SK-N-SH (cell line): ENCODE measurements around the gene PTPMT1. TPM values are rescaled to one million over a fixed set of nuclear protein-coding genes. Genes with fewer than 3 reads are reported as not detected.

ENCODE experiments used
- CTCF ChIA-PET: fragments of 300-600, 350-600 bp; formaldehyde crosslinking; extraction: SDS; loops from one replicate; lab custom pipeline; 2021; lab: Yijun Ruan, JAX
- POLR2A ChIA-PET: fragments of 350-600 bp; sonication (Branson Sonifier 250); formaldehyde crosslinking; extraction: SDS; loops from one replicate; lab custom pipeline; 2020; ENCODE audit warnings: antibody characterized with exemption, inconsistent platforms; lab: Yijun Ruan, JAX
- DNase-seq: peaks from one replicate; pipeline ENCODE4 v3.0.0; 2012
- H2AFZ ChIP-seq: fragments of 200-600 bp; sonication (generic); 2 replicates; pipeline ENCODE4 v1.8.1; 2016; ENCODE audit warnings: antibody characterized with exemption, mild to moderate bottlenecking, low read depth
- H3F3A ChIP-seq: fragments of 200-600 bp; sonication (generic); replicated peaks from 2 replicates; pipeline ENCODE3; 2016; ENCODE audit warnings: antibody characterized with exemption, mild to moderate bottlenecking; ENCODE audit not compliant: insufficient read depth
- H3K27ac ChIP-seq, 2 experiments: fragments of 200-500 bp in 1 of 2; fragments of 200-600 bp in 1 of 2; sonication (Bioruptor generic) in 1 of 2; sonication (generic), shearing (Covaris generic) in 1 of 2; 2 replicates each; pipeline versions ENCODE4 v1.5.1 to v1.6.1; 2014 to 2016; ENCODE audit warnings: low read depth in 2 of 2, inconsistent platforms in 1 of 2, low read length in 1 of 2, mild to moderate bottlenecking in 1 of 2, mixed read lengths in 1 of 2
- H3K27me3 ChIP-seq: fragments of 200-600 bp; sonication (generic), shearing (Covaris generic); 2 replicates; pipeline ENCODE4 v1.6.1; 2016; ENCODE audit warnings: mixed run types; ENCODE audit not compliant: insufficient read depth
- H3K36me3 ChIP-seq, 2 experiments: fragments of 200-500 bp in 1 of 2; fragments of 200-600 bp in 1 of 2; sonication (Bioruptor generic) in 1 of 2; sonication (generic) in 1 of 2; replicated peaks in 1 of 2; 2 replicates each; pipeline versions ENCODE3 to v1.5.1; 2014 to 2016; ENCODE audit warnings: low read length in 1 of 2, mild to moderate bottlenecking in 1 of 2; ENCODE audit not compliant: insufficient read depth in 2 of 2, control insufficient read depth in 1 of 2
- H3K4me1 ChIP-seq, 2 experiments: fragments of 200-500 bp in 1 of 2; fragments of 200-600 bp in 1 of 2; sonication (Bioruptor generic) in 1 of 2; sonication (generic), shearing (Covaris generic) in 1 of 2; 2 replicates each; pipeline versions ENCODE4 v1.5.1 to v1.6.1; 2014 to 2016; ENCODE audit warnings: low read depth in 1 of 2, low read length in 1 of 2, mixed run types in 1 of 2; ENCODE audit not compliant: insufficient read depth in 2 of 2, control insufficient read depth in 1 of 2
- H3K4me2 ChIP-seq: fragments of 200-600 bp; sonication (generic), shearing (Covaris generic); 2 replicates; pipeline ENCODE4 v1.6.1; 2017; ENCODE audit warnings: mixed run types
- H3K4me3 ChIP-seq, 2 experiments: fragments of 200-500 bp in 1 of 2; fragments of 200-600 bp in 1 of 2; sonication (Bioruptor generic) in 1 of 2; sonication (generic), shearing (Covaris generic) in 1 of 2; 2 replicates each; pipeline versions ENCODE4 v1.5.1 to v1.8.1; 2014 to 2016; ENCODE audit warnings: low read depth in 2 of 2, inconsistent platforms in 1 of 2, low read length in 1 of 2, mild to moderate bottlenecking in 1 of 2, mixed read lengths in 1 of 2, moderate library complexity in 1 of 2
- H3K79me2 ChIP-seq: fragments of 200-600 bp; sonication (generic); 2 replicates; pipeline ENCODE4 v1.8.1; 2017; ENCODE audit warnings: mild to moderate bottlenecking; ENCODE audit not compliant: insufficient read depth
- H3K9ac ChIP-seq: fragments of 200-600 bp; sonication (generic); 2 replicates; pipeline ENCODE4 v1.6.1; 2017; ENCODE audit warnings: mixed run types
- H3K9me2 ChIP-seq: fragments of 200-600 bp; sonication (generic); 2 replicates; pipeline ENCODE4 v1.6.1; 2017; ENCODE audit warnings: mixed run types
- H3K9me3 ChIP-seq: fragments of 200-600 bp; sonication (generic); 2 replicates; pipeline ENCODE4 v1.6.1; 2017; ENCODE audit warnings: mixed run types, mild to moderate bottlenecking, moderate library complexity
- H4K20me1 ChIP-seq: fragments of 200-600 bp; sonication (generic); 2 replicates; pipeline ENCODE4 v1.6.1; 2017; ENCODE audit warnings: mild to moderate bottlenecking, mixed run types; ENCODE audit not compliant: insufficient read depth
- CHD2 ChIP-seq: fragments of 150-350 bp; IDR thresholded peaks from 2 replicates; pipeline ENCODE4 v1.6.1; 2018; ENCODE audit warnings: low read length; ENCODE audit not compliant: partially characterized antibody
- CTCF ChIP-seq: fragments of 200-600 bp; sonication (generic); IDR thresholded peaks from 2 replicates; pipeline ENCODE4 v1.6.1; 2017; ENCODE audit warnings: antibody characterized with exemption, mild to moderate bottlenecking, moderate library complexity
- ELF1 ChIP-seq: IDR thresholded peaks from 2 replicates; pipeline ENCODE4 v1.4.0; 2012
- EP300 ChIP-seq, 2 experiments: IDR thresholded peaks; 2 replicates each; pipeline versions ENCODE4 v1.4.0 to v1.6.1; 2012; ENCODE audit warnings: borderline replicate concordance in 1 of 2, low read depth in 1 of 2, low read length in 1 of 2
- FOSL2 ChIP-seq: IDR thresholded peaks from 2 replicates; pipeline ENCODE4 v1.4.0; 2012; ENCODE audit warnings: low read depth, mild to moderate bottlenecking, moderate library complexity, borderline replicate concordance
- GABPA ChIP-seq: IDR thresholded peaks from 2 replicates; pipeline ENCODE4 v1.4.0; 2012; ENCODE audit warnings: low read depth, mild to moderate bottlenecking
- GATA2 ChIP-seq: sonication (generic); formaldehyde crosslinking; IDR thresholded peaks from 2 replicates; pipeline ENCODE4 v1.5.0; 2020; ENCODE audit warnings: mild to moderate bottlenecking, missing genetic modification reagents
- IRF3 ChIP-seq: fragments of 150-350 bp; IDR thresholded peaks from 2 replicates; pipeline ENCODE4 v1.6.1; 2016; ENCODE audit warnings: mild to moderate bottlenecking, low read depth, low read length
- JUND ChIP-seq: IDR thresholded peaks from 2 replicates; pipeline ENCODE4 v1.4.0; 2012
- MAX ChIP-seq: IDR thresholded peaks from 2 replicates; pipeline ENCODE4 v1.4.0; 2012; ENCODE audit warnings: low read depth
- MEF2A ChIP-seq: IDR thresholded peaks from 2 replicates; pipeline ENCODE4 v1.4.0; 2012; ENCODE audit warnings: low read depth, borderline replicate concordance
- MXI1 ChIP-seq: IDR thresholded peaks from 2 replicates; pipeline ENCODE4 v1.6.1; 2012; ENCODE audit warnings: mild to moderate bottlenecking, low read depth, low read length, improper control_type of control experiment
- NFIC ChIP-seq: IDR thresholded peaks from 2 replicates; pipeline ENCODE4 v1.4.0; 2012; ENCODE audit warnings: borderline replicate concordance
- POLR2AphosphoS5 ChIP-seq: IDR thresholded peaks from 2 replicates; pipeline ENCODE4 v1.6.1; 2012; ENCODE audit warnings: low read depth, low read length
- RCOR1 ChIP-seq: fragments of 150-350 bp; IDR thresholded peaks from 2 replicates; pipeline ENCODE4 v1.6.1; 2017; ENCODE audit warnings: antibody characterized with exemption, low read length
- REST ChIP-seq: IDR thresholded peaks from 2 replicates; pipeline ENCODE4 v1.6.1; 2012; ENCODE audit warnings: mild to moderate bottlenecking, low read depth, low read length, moderate library complexity
- RXRA ChIP-seq: IDR thresholded peaks from 2 replicates; pipeline ENCODE4 v1.4.0; 2012; ENCODE audit warnings: low read depth, mild to moderate bottlenecking, borderline replicate concordance
- SMC3 ChIP-seq: IDR thresholded peaks from 2 replicates; pipeline ENCODE4 v1.6.1; 2012; ENCODE audit warnings: low read depth, low read length, improper control_type of control experiment
- TAF1 ChIP-seq: IDR thresholded peaks from 2 replicates; pipeline ENCODE4 v1.6.1; 2012; ENCODE audit warnings: low read depth, mild to moderate bottlenecking, low read length, moderate library complexity, borderline replicate concordance
- TCF12 ChIP-seq: IDR thresholded peaks from 2 replicates; pipeline ENCODE4 v1.4.0; 2012
- USF1 ChIP-seq: IDR thresholded peaks from 2 replicates; pipeline ENCODE4 v1.4.0; 2012; ENCODE audit warnings: low read depth, borderline replicate concordance
- YY1 ChIP-seq: IDR thresholded peaks from 2 replicates; pipeline ENCODE4 v1.4.0; 2012; ENCODE audit warnings: low read depth, mild to moderate bottlenecking
- ZBTB33 ChIP-seq: IDR thresholded peaks from 2 replicates; pipeline ENCODE4 v1.4.0; 2012; ENCODE audit warnings: low read depth, borderline replicate concordance
- WGBS: methylation state at CpG from one replicate; pipeline ENCODE4 v1.1.6; 2017; ENCODE audit warnings: low lambda C conversion rate; 5-methylcytosine and 5-hydroxymethylcytosine counted together
- polyA plus RNA-seq, 3 experiments: library from polyadenylated mRNA; depleted of rRNA; stranded (reverse); fragments of >200 nt; gene quantifications; 2 replicates each; pipeline ENCODE4 v1.2.3, GENCODE V29; 2012

Gene PTPMT1
- 64.4 and 69.0 TPM in 2 replicates for polyA plus RNA-seq (2012; rRNA removed)
- polyA plus RNA-seq (2012; cell fraction: cytosol; rRNA removed), result 58.8 and 68.7 TPM in 2 replicates
- polyA plus RNA-seq (2012; cell fraction: nucleus; rRNA removed), result 29.0 and 31.1 TPM in 2 replicates

GRCh38 chr11:47565340-47566148, at the start of gene PTPMT1:
Gene PTPMT1, plus strand, starts transcription at chr11:47565599. Its CDS starts 24 bp downstream, at chr11:47565623.
- no peaks in the 10 kb centered on the region for H3K9me3 ChIP-seq
- peaks cover 59% of the 10 kb centered on the region for H3K79me2 ChIP-seq
- H3K4me3 ChIP-seq, result peak within 1 kb of the TSS; percentile 68 to 97
- peak; percentile 94 for DNase-seq
- H3F3A ChIP-seq, result no peaks in the 10 kb centered on the region
- H4K20me1 ChIP-seq, result no peaks in the 10 kb centered on the region
- H3K36me3 ChIP-seq, result peaks cover 0 to 4% of the 10 kb centered on the region in 2 experiments
- 4% methylated on average over 22 of the region's 86 CpGs for WGBS
- H3K27ac ChIP-seq, result peak within 1 kb of the TSS; percentile 38 to 40; a peak in 3 of 4 replicates
- CTCF ChIA-PET, result interaction anchor here (0.6 to 4.0 kb wide), 6 partner anchors 11 to 516 kb away, joined by 3 to 21 read pairs (median 4); partner anchors contain the start of gene CELF1
- peak within 1 kb of the TSS; percentile 97 for H3K4me2 ChIP-seq
- H3K4me1 ChIP-seq, result peaks cover 0 to 3% of the 10 kb centered on the region in 2 experiments; a peak in 3 of 4 replicates
- peak within 1 kb of the TSS; percentile 98 for H2AFZ ChIP-seq
- H3K9me2 ChIP-seq, result no peaks in the 10 kb centered on the region
- no peaks in the 10 kb centered on the region for H3K27me3 ChIP-seq
- peak within 1 kb of the TSS; percentile 96 for H3K9ac ChIP-seq
- POLR2A ChIA-PET, result interaction anchor here (1.0 to 3.7 kb wide), 5 partner anchors 12 to 67 kb away, joined by 3 to 18 read pairs (median 4); partner anchors contain the start of genes CELF1, KBTBD4 and NDUFS3
- TF ChIP-seq CHD2, result peak; percentile 98
- TF ChIP-seq GATA2 (CRISPR knock-in tag), result no peak
- TF ChIP-seq MXI1, result peak; percentile 78
- peak; percentile 68 for TF ChIP-seq YY1
- no peak for TF ChIP-seq USF1
- no peak for TF ChIP-seq IRF3
- TF ChIP-seq ZBTB33, result peak; percentile 94
- TF ChIP-seq FOSL2, result no peak
- no peak for TF ChIP-seq JUND
- TF ChIP-seq RXRA, result no peak
- no peak for TF ChIP-seq EP300 (IDR thresholded peaks at IDR 0.05; ENCODE audit: borderline replicate concordance in 1 of 2, low read depth in 1 of 2, low read length in 1 of 2)
- peak; percentile 64; the same call in 1 of the 2 replicates for TF ChIP-seq TAF1
- TF ChIP-seq MAX, result peak; percentile 83
- no peak for TF ChIP-seq RCOR1
- TF ChIP-seq REST, result no peak
- no peak for TF ChIP-seq GABPA
- no peak for TF ChIP-seq ELF1
- no peak for TF ChIP-seq SMC3
- TF ChIP-seq POLR2AphosphoS5, result peak; percentile 50
- TF ChIP-seq TCF12, result no peak
- no peak for TF ChIP-seq NFIC
- no peak for TF ChIP-seq MEF2A
- TF ChIP-seq CTCF, result no peak
